ENCODE data around the gene HSPB7. TPM values are rescaled to one million over a fixed set of nuclear protein-coding genes. Genes with fewer than 3 reads are reported as not detected.
"Not testable (repeated sequence)": the region's sequence is repeated elsewhere in the genome, so short reads cannot be mapped to it uniquely, and the experiment has no call there.

The HSPB7 gene
- total and polyA plus RNA-seq, 4 donors: 0.28 to 1.4 (median 0.35) TPM

DNA sequence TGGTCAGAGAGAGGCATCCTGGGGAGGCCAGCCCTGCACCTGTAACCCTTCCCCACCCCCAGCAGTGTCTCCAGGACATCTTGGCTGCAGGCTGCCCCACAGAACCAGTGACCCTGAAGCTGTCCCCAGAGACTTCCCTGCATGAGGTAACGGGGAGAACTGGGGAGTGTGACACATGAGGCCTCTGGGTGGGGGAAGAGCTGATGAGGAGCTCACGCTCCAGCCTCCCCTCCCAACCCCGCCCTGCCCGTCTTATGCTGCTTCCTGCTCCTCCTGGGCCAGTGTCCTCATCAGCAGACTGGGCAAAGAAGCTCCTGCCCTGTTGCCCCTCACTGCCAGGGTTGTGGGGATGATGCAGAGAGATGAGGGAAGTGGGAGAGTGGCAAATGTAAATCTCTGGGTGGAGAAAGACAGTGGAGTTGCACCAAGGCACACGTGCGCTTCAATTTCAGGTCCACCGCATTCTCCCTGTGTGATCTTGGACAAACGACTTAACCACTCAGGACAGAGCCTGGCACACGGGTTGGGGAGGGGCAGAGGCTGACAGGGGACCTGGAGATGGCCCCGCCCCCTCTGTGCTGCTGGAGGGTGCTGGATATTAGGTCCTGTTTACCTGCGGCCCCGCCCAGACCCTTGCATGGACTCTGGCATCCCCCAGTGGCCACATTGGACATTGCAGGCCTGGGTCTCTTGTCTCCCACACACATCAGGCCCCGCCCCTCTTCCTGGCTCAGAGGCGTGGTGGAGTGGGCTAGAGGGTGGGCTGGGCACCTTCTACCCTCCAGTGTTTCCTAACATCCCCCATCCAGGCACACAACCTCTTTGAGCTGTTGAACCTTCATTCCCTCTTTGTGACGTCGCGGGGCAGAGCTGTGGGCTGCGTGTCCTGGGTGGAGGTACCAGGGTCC is 38.0 kb upstream of the HSPB7 start:
- 42% methylated on average over 18 of the region's 18 CpGs for WGBS
- Histone ChIP-seq H3K9me3 (ENCODE audit: control insufficient read depth in 4 of 4, low read length in 3 of 4) (no peaks in the 10 kb centered on the region), H3K27me3 (ENCODE audit: control insufficient read depth in 4 of 4, insufficient read depth in 4 of 4, low read length in 3 of 4) (no peaks in the 10 kb centered on the region), H3K36me3 (ENCODE audit: control insufficient read depth in 4 of 4, insufficient read depth in 3 of 4, low read depth in 1 of 4, low read length in 3 of 4) (no peaks in the 10 kb centered on the region), H3K4me1 (ENCODE audit: control insufficient read depth in 4 of 4, insufficient read depth in 4 of 4, low read length in 3 of 4) (peaks cover 2 to 9% (median 5%) of the 10 kb centered on the region in 4 donors), H3K27ac (ENCODE audit: low read depth in 1 of 2, low read length in 2 of 2) (no peak overlapping the region), H3K4me3 (ENCODE audit: low read depth in 1 of 3, low read length in 3 of 3) (no peak overlapping the region), H3K9ac (ENCODE audit: low read depth in 1 of 2, low read length in 2 of 2) (no peak overlapping the region)
- DNase-seq (ENCODE audit: low spot score): peak; percentile 91
- TF ChIP-seq YY1 (IDR thresholded peaks at IDR 0.05): no peak
- TF ChIP-seq FOXA1 (IDR thresholded peaks at IDR 0.05): no peak
- peak; percentile 88 to 91 for TF ChIP-seq RAD21 (IDR thresholded peaks at IDR 0.05)
- TF ChIP-seq NR2F2 (IDR thresholded peaks at IDR 0.05): no peak
- TF ChIP-seq, protein P1, sequence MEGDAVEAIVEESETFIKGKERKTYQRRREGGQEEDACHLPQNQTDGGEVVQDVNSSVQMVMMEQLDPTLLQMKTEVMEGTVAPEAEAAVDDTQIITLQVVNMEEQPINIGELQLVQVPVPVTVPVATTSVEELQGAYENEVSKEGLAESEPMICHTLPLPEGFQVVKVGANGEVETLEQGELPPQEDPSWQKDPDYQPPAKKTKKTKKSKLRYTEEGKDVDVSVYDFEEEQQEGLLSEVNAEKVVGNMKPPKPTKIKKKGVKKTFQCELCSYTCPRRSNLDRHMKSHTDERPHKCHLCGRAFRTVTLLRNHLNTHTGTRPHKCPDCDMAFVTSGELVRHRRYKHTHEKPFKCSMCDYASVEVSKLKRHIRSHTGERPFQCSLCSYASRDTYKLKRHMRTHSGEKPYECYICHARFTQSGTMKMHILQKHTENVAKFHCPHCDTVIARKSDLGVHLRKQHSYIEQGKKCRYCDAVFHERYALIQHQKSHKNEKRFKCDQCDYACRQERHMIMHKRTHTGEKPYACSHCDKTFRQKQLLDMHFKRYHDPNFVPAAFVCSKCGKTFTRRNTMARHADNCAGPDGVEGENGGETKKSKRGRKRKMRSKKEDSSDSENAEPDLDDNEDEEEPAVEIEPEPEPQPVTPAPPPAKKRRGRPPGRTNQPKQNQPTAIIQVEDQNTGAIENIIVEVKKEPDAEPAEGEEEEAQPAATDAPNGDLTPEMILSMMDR (IDR thresholded peaks at IDR 0.05; ENCODE audit: low read depth, low read length, missing input control): peak; percentile 92

DNA sequence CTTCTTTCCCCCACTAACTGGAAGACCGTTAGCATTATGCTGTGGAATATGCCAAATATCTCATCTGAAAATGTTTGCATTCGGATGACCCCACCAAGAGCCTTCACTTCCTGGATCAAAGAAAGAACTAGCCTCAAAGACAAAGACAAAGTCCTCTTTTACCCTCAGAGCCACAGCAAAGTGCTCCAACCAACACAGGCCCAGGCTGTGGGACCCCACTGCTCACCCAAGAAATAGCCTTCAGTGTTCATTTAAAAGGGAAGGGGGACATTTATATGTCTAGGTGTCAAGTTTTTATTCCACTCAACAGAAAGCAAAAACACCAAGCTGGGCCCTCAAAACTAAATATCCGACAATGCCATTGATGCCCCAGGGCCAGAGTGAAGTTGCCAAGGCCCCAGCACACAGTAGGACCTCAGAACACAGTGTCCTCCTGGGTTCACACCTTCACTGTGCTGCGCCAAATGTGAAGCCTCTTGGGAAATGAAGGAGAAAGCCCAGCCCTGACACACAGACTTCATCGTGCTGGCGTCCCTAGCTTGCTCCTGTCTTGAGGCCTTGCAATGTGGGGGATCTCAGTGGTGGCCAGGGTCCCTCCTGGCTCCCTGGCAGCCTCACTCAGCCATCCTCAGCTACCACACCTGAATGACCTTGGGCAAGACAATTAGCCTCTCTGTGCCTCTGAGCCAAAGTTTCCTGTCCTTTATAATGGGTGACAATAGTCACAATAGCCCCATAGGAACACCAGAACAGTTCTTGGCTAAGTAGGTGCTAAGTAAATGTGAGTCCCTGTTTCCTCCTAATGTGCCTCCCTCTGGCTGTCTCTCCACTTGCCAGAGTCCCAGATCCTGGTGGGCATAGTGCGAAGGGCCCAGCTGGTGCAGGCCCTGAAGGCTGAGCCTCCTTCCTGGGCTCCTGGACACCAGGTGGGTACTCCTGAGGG is 37.0 kb upstream of the HSPB7 start:
- Histone ChIP-seq H3K9me3 (ENCODE audit: control insufficient read depth in 4 of 4, low read length in 3 of 4) (no peaks in the 10 kb centered on the region), H3K27ac (ENCODE audit: low read depth in 1 of 2, low read length in 2 of 2) (no peak overlapping the region), H3K4me3 (ENCODE audit: low read depth in 1 of 3, low read length in 3 of 3) (no peak overlapping the region), H3K9ac (ENCODE audit: low read depth in 1 of 2, low read length in 2 of 2) (no peak overlapping the region), H3K36me3 (ENCODE audit: control insufficient read depth in 4 of 4, insufficient read depth in 3 of 4, low read depth in 1 of 4, low read length in 3 of 4) (no peaks in the 10 kb centered on the region), H3K27me3 (ENCODE audit: control insufficient read depth in 4 of 4, insufficient read depth in 4 of 4, low read length in 3 of 4) (no peaks in the 10 kb centered on the region), H3K4me1 (ENCODE audit: control insufficient read depth in 4 of 4, insufficient read depth in 4 of 4, low read length in 3 of 4) (peaks cover 2 to 9% (median 5%) of the 10 kb centered on the region in 4 donors)
- 85% methylated on average over 7 of the region's 7 CpGs for WGBS
- no peak for TF ChIP-seq RAD21 (IDR thresholded peaks at IDR 0.05)
- no peak for TF ChIP-seq YY1 (IDR thresholded peaks at IDR 0.05)
- TF ChIP-seq EGR1 (IDR thresholded peaks at IDR 0.05; ENCODE audit: low read depth in 2 of 2): no peak
- DNase-seq (ENCODE audit: low spot score): no peak

DNA sequence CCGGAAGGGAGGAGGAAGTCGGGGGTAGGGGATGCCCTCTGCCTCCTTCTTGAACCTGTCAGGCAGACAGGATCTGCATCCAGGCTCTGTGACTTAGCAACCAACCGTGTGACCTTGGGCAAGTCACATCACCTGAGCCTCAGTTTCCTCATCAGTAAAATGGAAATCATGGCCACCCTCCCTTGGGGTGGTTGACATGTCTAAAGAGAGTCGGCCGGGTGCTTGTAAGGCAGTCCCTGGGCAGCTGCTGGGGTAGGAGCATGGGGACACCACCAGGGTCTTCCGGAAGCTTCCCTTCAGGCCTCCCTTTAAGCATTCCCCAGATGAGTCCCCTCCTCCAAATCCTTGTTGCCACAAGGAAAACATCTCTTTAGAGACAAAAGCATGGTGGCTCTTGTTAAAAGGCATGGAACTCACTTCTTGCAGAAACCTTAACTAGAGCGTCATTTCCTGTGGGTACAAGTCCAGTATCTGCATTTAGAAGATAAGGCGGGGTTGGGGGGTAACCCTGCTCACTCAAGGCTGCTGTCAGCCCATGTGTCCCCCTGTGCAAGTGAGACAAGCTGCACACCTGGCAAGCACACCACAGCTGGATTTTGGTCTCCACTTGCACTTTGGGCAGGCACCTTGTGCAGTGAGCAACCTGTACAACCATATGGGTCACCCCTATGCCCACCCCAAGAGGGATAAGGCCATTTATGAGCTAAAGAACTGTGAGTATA is 36.1 kb upstream of the HSPB7 start:
- H3K27me3 ChIP-seq (ENCODE audit: control insufficient read depth in 4 of 4, insufficient read depth in 4 of 4, low read length in 3 of 4): no peaks in the 10 kb centered on the region
- no peak for TF ChIP-seq GABPA (IDR thresholded peaks at IDR 0.05 in 1 of 2, conservative IDR thresholded peaks at IDR 0.05 in 1 of 2)
- TF ChIP-seq EGR1 (IDR thresholded peaks at IDR 0.05; ENCODE audit: low read depth in 2 of 2): no peak
- no peak for TF ChIP-seq NR2F2 (IDR thresholded peaks at IDR 0.05)
- TF ChIP-seq YY1 (IDR thresholded peaks at IDR 0.05): no peak
- H3K9ac ChIP-seq (ENCODE audit: low read depth in 1 of 2, low read length in 2 of 2): no peak overlapping the region
- DNase-seq (ENCODE audit: low spot score): no peak
- no peak overlapping the region for H3K27ac ChIP-seq (ENCODE audit: low read depth in 1 of 2, low read length in 2 of 2)
- H3K36me3 ChIP-seq (ENCODE audit: control insufficient read depth in 4 of 4, insufficient read depth in 3 of 4, low read depth in 1 of 4, low read length in 3 of 4): no peaks in the 10 kb centered on the region
- H3K4me1 ChIP-seq (ENCODE audit: control insufficient read depth in 4 of 4, insufficient read depth in 4 of 4, low read length in 3 of 4): peaks cover 2 to 9% (median 5%) of the 10 kb centered on the region in 4 donors
- H3K9me3 ChIP-seq (ENCODE audit: control insufficient read depth in 4 of 4, low read length in 3 of 4): no peaks in the 10 kb centered on the region
- H3K4me3 ChIP-seq (ENCODE audit: low read depth in 1 of 3, low read length in 3 of 3): no peak overlapping the region
- WGBS: 81% methylated on average over 8 of the region's 8 CpGs

DNA sequence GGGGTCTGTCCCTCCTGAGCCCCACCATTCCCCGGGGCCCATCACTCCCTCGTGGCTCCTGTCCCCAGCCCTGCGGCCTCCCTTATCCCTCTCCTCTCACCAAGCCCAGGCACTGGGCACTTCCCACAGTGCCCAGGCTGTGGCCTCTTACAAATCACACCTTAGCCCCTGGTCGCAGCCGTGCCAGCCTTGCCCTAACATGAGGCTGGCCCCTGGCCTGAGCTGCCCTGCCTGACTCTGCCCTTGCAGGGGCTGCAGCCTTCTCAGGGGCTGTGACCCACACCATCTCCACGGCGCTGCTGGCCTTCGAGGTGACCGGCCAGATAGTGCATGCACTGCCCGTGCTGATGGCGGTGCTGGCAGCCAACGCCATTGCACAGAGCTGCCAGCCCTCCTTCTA is 34.1 kb upstream of the HSPB7 start:
- not testable (repeated sequence) for H3K9ac ChIP-seq (ENCODE audit: low read depth in 1 of 2, low read length in 2 of 2); H3K36me3 ChIP-seq (ENCODE audit: control insufficient read depth in 4 of 4, insufficient read depth in 3 of 4, low read depth in 1 of 4, low read length in 3 of 4); H3K4me1 ChIP-seq (ENCODE audit: control insufficient read depth in 4 of 4, insufficient read depth in 4 of 4, low read length in 3 of 4); DNase-seq (ENCODE audit: low spot score); H3K4me3 ChIP-seq (ENCODE audit: low read depth in 1 of 3, low read length in 3 of 3); H3K27me3 ChIP-seq (ENCODE audit: control insufficient read depth in 4 of 4, insufficient read depth in 4 of 4, low read length in 3 of 4); H3K9me3 ChIP-seq (ENCODE audit: control insufficient read depth in 4 of 4, low read length in 3 of 4); H3K27ac ChIP-seq (ENCODE audit: low read depth in 1 of 2, low read length in 2 of 2)
- WGBS: 94% methylated on average over 12 of the region's 12 CpGs
